H54 (cell line): ENCODE data around the gene ZCCHC7.

Source experiments
- DNase-seq: peaks from one replicate; pipeline ENCODE4 v3.0.0; 2011; ENCODE audit warnings: low spot score, mixed read lengths; ENCODE audit not compliant: insufficient read length
- FAIRE-seq: peaks from 3 replicates; lab custom pipeline; 2011; peaks lifted over from hg19 to GRCh38; lab: Jason Lieb, UNC
- POLR2A ChIP-seq: IDR thresholded peaks from 2 replicates; pipeline ENCODE4 v1.6.1; 2011; ENCODE audit warnings: low read depth, mild to moderate bottlenecking, low read length

ZCCHC7 gene

GRCh38 chr9:37405350-37405749, 285.0 kb downstream of the ZCCHC7 start:
- FAIRE-seq (no peak), DNase-seq (no peak)
- TF ChIP-seq POLR2A: no peak

GRCh38 chr9:37405764-37406380, 285.5 kb downstream of the ZCCHC7 start:
- no peak for FAIRE-seq
- DNase-seq: no peak

GRCh38 chr9:37406603-37407401, 286.4 kb downstream of the ZCCHC7 start:
- FAIRE-seq: no peak
- no peak for DNase-seq
- TF ChIP-seq POLR2A: no peak

More at GRCh38 chr9:37405764-37406380, 285.5 kb downstream of the ZCCHC7 start:
- no peak for TF ChIP-seq POLR2A

- DNase-seq (no peak), FAIRE-seq (peak; percentile 38)
- TF ChIP-seq POLR2A: no peak
Observed at GRCh38 chr9:37407468-37407867, 287.1 kb downstream of the ZCCHC7 start.
